ENCODE results near the gene SLC12A7. TPM values are rescaled to one million over a fixed set of nuclear protein-coding genes. Genes with fewer than 3 reads are reported as not detected.

SLC12A7 gene
- total and polyA plus RNA-seq, 9 of the 15 experiments (the other 6 are each of a cell fraction or from before 2014, with no cell fraction given), result 0.01 to 3.1 (median 0.56) TPM

GRCh38 chr5:1140171-1140817 lies 28.4 kb upstream of the SLC12A7 start (continued):
- TF ChIP-seq, protein P1, sequence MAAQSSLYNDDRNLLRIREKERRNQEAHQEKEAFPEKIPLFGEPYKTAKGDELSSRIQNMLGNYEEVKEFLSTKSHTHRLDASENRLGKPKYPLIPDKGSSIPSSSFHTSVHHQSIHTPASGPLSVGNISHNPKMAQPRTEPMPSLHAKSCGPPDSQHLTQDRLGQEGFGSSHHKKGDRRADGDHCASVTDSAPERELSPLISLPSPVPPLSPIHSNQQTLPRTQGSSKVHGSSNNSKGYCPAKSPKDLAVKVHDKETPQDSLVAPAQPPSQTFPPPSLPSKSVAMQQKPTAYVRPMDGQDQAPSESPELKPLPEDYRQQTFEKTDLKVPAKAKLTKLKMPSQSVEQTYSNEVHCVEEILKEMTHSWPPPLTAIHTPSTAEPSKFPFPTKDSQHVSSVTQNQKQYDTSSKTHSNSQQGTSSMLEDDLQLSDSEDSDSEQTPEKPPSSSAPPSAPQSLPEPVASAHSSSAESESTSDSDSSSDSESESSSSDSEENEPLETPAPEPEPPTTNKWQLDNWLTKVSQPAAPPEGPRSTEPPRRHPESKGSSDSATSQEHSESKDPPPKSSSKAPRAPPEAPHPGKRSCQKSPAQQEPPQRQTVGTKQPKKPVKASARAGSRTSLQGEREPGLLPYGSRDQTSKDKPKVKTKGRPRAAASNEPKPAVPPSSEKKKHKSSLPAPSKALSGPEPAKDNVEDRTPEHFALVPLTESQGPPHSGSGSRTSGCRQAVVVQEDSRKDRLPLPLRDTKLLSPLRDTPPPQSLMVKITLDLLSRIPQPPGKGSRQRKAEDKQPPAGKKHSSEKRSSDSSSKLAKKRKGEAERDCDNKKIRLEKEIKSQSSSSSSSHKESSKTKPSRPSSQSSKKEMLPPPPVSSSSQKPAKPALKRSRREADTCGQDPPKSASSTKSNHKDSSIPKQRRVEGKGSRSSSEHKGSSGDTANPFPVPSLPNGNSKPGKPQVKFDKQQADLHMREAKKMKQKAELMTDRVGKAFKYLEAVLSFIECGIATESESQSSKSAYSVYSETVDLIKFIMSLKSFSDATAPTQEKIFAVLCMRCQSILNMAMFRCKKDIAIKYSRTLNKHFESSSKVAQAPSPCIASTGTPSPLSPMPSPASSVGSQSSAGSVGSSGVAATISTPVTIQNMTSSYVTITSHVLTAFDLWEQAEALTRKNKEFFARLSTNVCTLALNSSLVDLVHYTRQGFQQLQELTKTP (IDR thresholded peaks at IDR 0.05; ENCODE audit: low read depth in 1 of 2, partially characterized antibody in 2 of 2), result no peak
- TF ChIP-seq ZMIZ1 (IDR thresholded peaks at IDR 0.05; ENCODE audit: low read depth in 2 of 2, low read length in 2 of 2) (no peak), SMAD2 (IDR thresholded peaks at IDR 0.05; ENCODE audit: low read depth, low read length) (no peak), SMARCC2 (IDR thresholded peaks at IDR 0.05; ENCODE audit: low read depth) (no peak), ZNF57 (CRISPR knock-in tag; IDR thresholded peaks at IDR 0.05) (no peak), RBM25 (IDR thresholded peaks at IDR 0.05; ENCODE audit: low read depth, low read length, severe bottlenecking) (no peak), RBM17 (IDR thresholded peaks at IDR 0.05; ENCODE audit: borderline replicate concordance, low read depth, low read length) (no peak), REST (IDR thresholded peaks at IDR 0.05; ENCODE audit: borderline replicate concordance) (peak; percentile 94), REST (CRISPR knock-in tag; IDR thresholded peaks at IDR 0.05; ENCODE audit: low read depth) (no peak), STAG1 (CRISPR knock-in tag; IDR thresholded peaks at IDR 0.05; ENCODE audit: borderline replicate concordance) (peak; percentile 96)

Data from K562 (cell line).